H54 (cell line): ENCODE data around the gene KCNQ1.

Experiments used
- DNase-seq: peaks from one replicate; pipeline ENCODE4 v3.0.0; 2011; ENCODE audit warnings: low spot score, mixed read lengths; ENCODE audit not compliant: insufficient read length
- FAIRE-seq: peaks from 3 replicates; lab custom pipeline; 2011; peaks lifted over from hg19 to GRCh38; lab: Jason Lieb, UNC
- POLR2A ChIP-seq: IDR thresholded peaks from 2 replicates; pipeline ENCODE4 v1.6.1; 2011; ENCODE audit warnings: low read depth, mild to moderate bottlenecking, low read length

The KCNQ1 gene

GRCh38 chr11:2732261-2732939 lies 287.6 kb downstream of the KCNQ1 start:
- TF ChIP-seq POLR2A, result no peak
- FAIRE-seq (no peak), DNase-seq (no peak)

- no peak for FAIRE-seq
- no peak for TF ChIP-seq POLR2A
- no peak for DNase-seq
Observed at GRCh38 chr11:2732940-2733628, 288.3 kb downstream of the KCNQ1 start.

GRCh38 chr11:2734181-2735052 lies 289.6 kb downstream of the KCNQ1 start:
- FAIRE-seq (no peak), DNase-seq (no peak)
- no peak for TF ChIP-seq POLR2A

- TF ChIP-seq POLR2A, result no peak
- DNase-seq (no peak), FAIRE-seq (no peak)
Observed at GRCh38 chr11:2735053-2735589, 290.3 kb downstream of the KCNQ1 start.

- DNase-seq (no peak), FAIRE-seq (no peak)
- no peak for TF ChIP-seq POLR2A
Observed at GRCh38 chr11:2736577-2737225, 291.9 kb downstream of the KCNQ1 start.

GRCh38 chr11:2737226-2737590 lies 292.4 kb downstream of the KCNQ1 start:
- no peak for TF ChIP-seq POLR2A
- DNase-seq (peak; percentile 54), FAIRE-seq (no peak)

- no peak for FAIRE-seq
- peak; percentile 9; the same call in 1 of the 2 replicates for TF ChIP-seq POLR2A
- peak; percentile 87 for DNase-seq
Observed at GRCh38 chr11:2737866-2738265, 293.1 kb downstream of the KCNQ1 start.

GRCh38 chr11:2738551-2739431 lies 294.0 kb downstream of the KCNQ1 start:
- DNase-seq (no peak), FAIRE-seq (no peak)
- TF ChIP-seq POLR2A, result no peak

GRCh38 chr11:2739531-2740274 lies 294.9 kb downstream of the KCNQ1 start:
- TF ChIP-seq POLR2A, result no peak
- DNase-seq (no peak), FAIRE-seq (no peak)

GRCh38 chr11:2740275-2740940 lies 295.6 kb downstream of the KCNQ1 start:
- TF ChIP-seq POLR2A, result no peak
- FAIRE-seq (no peak), DNase-seq (no peak)

- DNase-seq, result peak; percentile 30
- no peak for TF ChIP-seq POLR2A
- no peak for FAIRE-seq
Observed at GRCh38 chr11:2741006-2741376, 296.2 kb downstream of the KCNQ1 start.
